ENCODE results near the gene TLCD3A.
"Not testable (repeated sequence)": the region's sequence is repeated elsewhere in the genome, so short reads cannot be mapped to it uniquely, and the experiment has no call there.

TLCD3A gene

DNA sequence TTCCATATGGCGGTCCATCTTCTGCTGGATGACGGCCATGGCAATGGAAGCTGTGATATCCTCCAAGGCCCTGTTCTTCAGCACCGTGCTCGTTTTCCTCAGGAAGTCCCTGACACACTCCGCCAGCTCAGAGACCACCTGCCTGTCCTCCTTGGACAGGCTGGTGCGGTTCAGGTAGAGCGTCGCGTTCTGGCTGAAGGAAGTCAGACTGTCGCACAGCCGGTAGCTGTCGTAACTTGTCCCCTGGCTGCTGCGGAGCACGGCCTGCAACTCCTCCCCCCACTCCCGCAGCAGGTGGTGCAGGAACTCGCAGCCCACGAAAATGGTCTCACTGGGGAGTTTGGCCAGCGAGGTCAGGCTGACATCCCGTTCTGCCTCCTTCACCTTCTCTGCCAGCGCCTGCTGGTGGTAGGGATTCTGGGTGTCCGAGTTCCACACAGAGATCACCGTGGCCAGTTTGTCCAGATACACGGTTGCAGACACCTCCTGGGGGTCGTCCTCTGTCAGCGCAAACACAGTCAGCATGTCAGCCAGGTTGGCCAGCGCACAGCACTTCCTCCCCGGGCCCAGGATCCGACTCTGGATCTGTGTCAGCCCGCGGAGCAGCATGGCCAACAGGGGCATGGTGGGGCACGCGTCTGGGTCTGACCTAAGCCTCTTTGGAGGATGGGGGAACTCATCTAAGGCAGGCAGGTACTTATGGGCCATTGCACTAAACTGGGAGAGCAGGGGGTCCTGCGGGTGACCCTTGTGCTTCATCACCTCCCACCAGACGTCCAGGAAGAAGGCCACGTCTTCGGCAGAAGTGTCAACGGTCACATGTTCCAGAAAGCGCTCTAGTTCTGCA, 14.6 kb downstream of the TLCD3A start:
- no peak for DNase-seq (ENCODE audit: insufficient read length, low spot score)
- no peak for FAIRE-seq

- not testable (repeated sequence) for DNase-seq (ENCODE audit: insufficient read length, low spot score); FAIRE-seq
Observed at GRCh38 chr17:748604-749003, 16.2 kb downstream of the TLCD3A start.

- DNase-seq (ENCODE audit: insufficient read length, low spot score): not testable (repeated sequence)
- FAIRE-seq: peak; percentile 95
Observed at GRCh38 chr17:749359-749758, 17.0 kb downstream of the TLCD3A start.

GRCh38 chr17:750431-751037, 18.1 kb downstream of the TLCD3A start:
- no peak for FAIRE-seq
- DNase-seq (ENCODE audit: insufficient read length, low spot score): no peak

- peak; percentile 9 for FAIRE-seq
- peak; percentile 55 for DNase-seq (ENCODE audit: insufficient read length, low spot score)
Observed at GRCh38 chr17:751269-752001, 19.0 kb downstream of the TLCD3A start.

DNA sequence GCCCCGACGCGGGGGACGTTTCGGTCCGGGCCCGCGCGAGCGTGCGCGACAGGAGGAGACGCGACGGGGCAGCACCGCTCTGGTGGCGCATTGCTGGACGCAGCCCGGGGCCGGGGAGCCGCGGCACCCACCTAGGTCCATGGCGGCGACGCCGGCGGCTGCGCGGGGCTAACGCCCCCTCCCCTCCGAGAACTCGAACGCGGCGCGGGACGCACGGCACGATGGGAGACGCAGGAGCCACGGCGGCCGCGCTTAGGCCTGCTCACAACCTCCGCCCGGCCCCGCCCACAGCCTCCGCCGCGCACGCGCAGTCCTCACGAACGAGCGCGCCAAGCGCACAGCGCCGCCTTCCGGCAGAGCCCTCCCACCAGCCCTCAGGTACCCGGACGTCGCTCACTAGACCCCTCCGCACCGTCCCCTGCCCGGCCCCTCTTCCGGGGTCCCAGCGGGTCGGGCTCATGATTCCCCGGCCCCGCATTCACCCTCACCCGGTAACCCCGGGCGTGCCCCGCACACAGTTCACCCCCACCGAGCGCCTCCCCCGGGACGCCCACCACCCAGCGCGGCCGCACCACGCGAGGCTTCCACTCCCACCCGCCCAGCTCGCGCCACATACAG, 19.7 kb downstream of the TLCD3A start, which contains the start of gene GEMIN4:
Gene GEMIN4 (minus strand): TSS at position 263 of the 618 bp plus-strand sequence. CDS start 122 bp downstream, at position 141.
- FAIRE-seq (peak; percentile 88), DNase-seq (ENCODE audit: insufficient read length, low spot score) (peak; percentile 97)

DNA sequence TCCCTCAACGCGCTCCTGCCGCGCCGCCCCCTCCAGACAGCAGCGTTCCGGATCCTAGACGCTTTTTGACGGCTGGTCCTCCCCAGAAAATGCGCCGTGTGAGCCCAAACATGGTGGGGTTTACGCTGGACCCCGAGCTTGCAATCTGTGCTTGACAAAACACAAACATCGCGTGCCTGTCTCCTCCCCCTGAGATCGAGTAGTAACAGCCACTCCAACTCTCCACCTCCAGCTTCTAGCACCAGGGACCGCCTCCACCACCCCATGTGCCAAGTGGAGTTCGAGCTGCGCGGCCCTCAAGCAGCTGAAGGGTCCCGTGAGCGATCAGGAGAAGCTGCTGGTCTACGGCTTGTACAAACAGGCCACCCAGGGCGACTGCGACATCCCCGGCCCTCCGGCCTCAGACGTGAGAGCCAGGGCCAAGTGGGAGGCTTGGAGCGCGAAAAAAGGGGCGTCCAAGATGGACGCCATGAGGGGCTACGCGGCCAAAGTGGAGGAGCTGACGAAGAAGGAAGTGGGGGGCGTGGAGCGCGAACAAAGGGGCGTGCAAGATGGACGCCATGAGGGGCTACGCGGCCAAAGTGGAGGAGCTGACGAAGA, 20.3 kb downstream of the TLCD3A start:
- FAIRE-seq (no peak), DNase-seq (ENCODE audit: insufficient read length, low spot score) (no peak)

DNA sequence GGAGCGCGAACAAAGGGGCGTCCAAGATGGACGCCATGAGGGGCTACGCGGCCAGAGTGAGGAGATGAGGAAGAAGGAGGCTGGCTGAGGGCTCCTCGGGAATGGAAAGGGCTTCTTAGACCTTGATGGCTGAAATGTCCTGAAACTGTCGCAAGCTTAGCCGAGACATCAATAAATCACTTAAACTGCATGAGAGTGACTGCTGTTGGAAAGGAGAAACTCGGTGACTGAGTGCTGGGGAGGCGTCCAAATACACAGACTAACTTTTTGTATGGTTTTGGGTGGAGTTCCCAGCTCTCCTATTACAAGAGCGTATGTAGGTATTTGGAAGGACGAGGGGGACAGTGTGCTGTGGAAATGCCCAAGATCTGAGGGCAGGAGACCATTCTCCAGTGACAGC, 21.0 kb downstream of the TLCD3A start:
- FAIRE-seq (no peak), DNase-seq (ENCODE audit: insufficient read length, low spot score) (no peak)

GRCh38 chr17:755319-755961, 23.0 kb downstream of the TLCD3A start:
- FAIRE-seq: peak; percentile 23
- not testable (repeated sequence) for DNase-seq (ENCODE audit: insufficient read length, low spot score)

DNA sequence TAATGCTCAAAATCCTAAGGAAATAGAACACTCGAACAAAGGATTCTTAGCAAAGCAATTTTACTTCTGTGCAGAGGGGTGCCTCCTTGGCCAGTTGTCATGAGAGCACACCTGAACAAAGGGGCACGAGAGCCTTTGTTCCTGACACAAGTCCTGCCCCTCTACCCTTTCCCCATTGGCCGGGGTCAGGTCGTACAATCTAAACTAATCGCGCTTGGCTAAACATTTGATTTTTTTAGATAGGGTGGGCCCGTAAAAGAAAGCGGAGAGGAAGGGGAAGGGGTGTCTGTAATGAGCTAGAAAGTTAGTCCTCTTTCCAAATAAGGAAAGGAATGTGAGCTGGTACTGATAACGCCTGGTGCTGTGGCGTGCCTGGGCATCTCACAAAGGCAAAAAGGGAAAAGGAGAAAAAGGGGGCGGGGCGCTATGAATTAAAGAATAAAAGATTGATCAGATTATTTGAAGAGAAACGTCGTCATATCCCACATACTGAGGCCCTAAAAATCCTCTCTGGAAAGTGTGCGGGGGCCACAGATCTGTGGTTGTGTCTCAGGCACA, 23.7 kb downstream of the TLCD3A start:
- DNase-seq (ENCODE audit: insufficient read length, low spot score); FAIRE-seq: not testable (repeated sequence)

- FAIRE-seq (no peak), DNase-seq (ENCODE audit: insufficient read length, low spot score) (no peak)
Observed at GRCh38 chr17:759964-760363, 27.6 kb downstream of the TLCD3A start.

GRCh38 chr17:760371-760770, 28.0 kb downstream of the TLCD3A start:
- no peak for DNase-seq (ENCODE audit: insufficient read length, low spot score)
- FAIRE-seq: no peak

DNA sequence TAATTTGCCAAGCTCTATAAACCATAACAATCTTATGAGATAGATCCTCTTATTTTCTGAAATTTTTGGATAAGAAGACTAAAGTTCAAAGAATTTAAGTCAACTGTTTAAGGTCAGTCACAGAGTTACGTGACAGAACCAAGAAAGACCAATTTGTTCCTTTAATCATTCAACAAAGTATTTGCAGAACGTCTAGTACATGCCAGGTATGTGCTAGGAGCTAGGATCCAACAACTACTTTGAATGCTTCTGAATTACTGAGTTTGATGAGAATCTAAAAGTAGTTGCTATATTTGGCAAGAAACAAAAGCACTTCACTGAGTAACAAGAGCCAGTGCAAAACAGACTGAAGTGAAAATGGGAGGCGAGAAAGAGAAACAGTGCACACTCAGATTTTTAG, 34.7 kb downstream of the TLCD3A start:
- FAIRE-seq: no peak
- DNase-seq (ENCODE audit: insufficient read length, low spot score): no peak

- FAIRE-seq (no peak), DNase-seq (ENCODE audit: insufficient read length, low spot score) (no peak)
Observed at GRCh38 chr17:773016-773415, 40.6 kb downstream of the TLCD3A start.

GRCh38 chr17:773467-774312, 41.3 kb downstream of the TLCD3A start:
- FAIRE-seq: no peak

GRCh38 chr17:774313-774584, 41.9 kb downstream of the TLCD3A start:
- no peak for FAIRE-seq
- DNase-seq (ENCODE audit: insufficient read length, low spot score): no peak

More at GRCh38 chr17:773467-774312, 41.3 kb downstream of the TLCD3A start:
- DNase-seq (ENCODE audit: insufficient read length, low spot score): no peak

- FAIRE-seq (no peak), DNase-seq (ENCODE audit: insufficient read length, low spot score) (no peak)
Observed at GRCh38 chr17:778096-778495, 45.7 kb downstream of the TLCD3A start.

DNA sequence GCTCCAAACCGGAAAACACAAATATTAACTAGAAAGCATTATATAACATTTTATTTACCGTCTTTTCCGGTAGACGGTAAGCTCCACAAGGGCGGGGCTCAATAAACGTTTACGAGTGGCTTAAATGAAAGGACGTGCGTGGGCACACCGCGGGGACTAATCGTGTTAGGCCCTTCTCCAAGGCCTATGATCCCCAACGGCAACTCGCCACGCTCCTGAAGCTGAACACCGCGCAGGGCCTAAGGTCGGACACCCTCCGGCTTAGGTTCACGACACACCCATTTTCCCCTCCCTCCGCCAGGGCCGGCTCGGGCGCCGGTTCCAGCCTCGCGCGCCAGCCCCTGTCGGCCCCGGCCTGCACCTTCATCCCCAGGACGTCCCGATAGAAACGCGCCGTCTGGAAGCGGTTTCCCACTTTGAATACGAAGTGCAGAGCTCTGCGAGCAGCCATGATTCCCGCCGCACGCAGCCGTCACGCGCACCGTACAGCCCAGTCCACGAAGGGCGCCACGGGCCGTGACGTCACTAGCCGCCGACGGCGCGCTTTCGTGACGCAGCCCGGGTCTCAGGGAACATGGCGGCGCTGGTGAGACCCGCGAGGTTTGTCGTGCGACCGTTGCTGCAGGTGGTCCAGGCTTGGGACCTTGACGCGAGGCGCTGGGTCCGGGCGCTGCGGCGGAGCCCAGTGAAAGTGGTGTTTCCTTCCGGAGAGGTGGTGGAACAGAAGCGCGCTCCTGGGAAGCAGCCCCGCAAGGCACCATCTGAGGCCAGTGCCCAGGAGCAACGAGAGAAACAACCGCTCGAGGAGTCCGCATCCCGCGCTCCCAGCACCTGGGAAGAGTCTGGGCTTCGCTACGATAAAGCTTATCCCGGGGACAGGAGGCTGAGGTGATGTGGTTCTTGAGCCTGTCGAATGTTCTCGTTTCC, 49.7 kb downstream of the TLCD3A start, which contains the start of the genes GLOD4 and MRM3:
Gene GLOD4 (minus strand): TSS at position 476 of the 927 bp plus-strand sequence. CDS start 25 bp downstream, at position 451.
Gene MRM3 (plus strand): TSS at position 549 of the 927 bp plus-strand sequence. CDS start 26 bp downstream, at position 575.
- FAIRE-seq (peak; percentile 97), DNase-seq (ENCODE audit: insufficient read length, low spot score) (peak; percentile 97)

Data from HTR-8/SVneo (cell line).